HG02870 (cell line): Measurements from ENCODE around the gene CABP4.

ENCODE experiments used
- ATAC-seq: cut with Tn5 transposase; IDR thresholded peaks from one replicate; pipeline ENCODE4 v1.9.1; 2021; ENCODE audit warnings: mild to moderate bottlenecking, moderate library complexity; ENCODE audit not compliant: unreplicated experiment

CABP4 gene

DNA sequence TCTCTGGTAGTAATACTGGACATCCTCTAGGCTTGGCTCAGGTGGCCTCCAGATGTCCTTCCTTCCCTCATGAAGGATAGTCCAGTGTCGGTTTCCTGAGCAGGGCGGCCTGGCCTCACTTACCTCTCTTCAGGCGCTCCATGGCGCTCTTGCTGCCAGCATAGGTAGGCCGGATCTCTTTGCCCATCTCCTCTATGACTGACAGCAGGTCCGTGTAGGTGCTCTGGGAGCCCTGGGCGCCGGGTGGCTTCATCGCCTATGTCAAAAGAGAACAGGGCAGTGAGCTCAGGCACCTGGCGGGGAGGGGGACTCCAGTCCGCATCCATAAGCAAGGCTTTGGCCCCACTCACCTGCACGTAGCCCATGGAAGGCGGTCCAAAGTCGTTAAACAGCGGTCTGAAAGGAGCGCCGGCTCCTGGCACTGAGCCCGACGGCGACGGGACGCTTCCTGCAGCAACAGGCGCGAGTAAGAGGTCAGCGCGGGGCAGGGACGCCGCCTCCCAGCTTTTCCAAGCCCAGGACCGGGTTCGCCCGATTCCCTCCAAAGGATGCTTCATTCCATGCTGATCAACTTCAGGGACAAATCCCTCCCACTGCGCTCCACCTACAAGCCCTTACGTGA is 52.2 kb downstream of the CABP4 start:
- ATAC-seq: no peak

DNA sequence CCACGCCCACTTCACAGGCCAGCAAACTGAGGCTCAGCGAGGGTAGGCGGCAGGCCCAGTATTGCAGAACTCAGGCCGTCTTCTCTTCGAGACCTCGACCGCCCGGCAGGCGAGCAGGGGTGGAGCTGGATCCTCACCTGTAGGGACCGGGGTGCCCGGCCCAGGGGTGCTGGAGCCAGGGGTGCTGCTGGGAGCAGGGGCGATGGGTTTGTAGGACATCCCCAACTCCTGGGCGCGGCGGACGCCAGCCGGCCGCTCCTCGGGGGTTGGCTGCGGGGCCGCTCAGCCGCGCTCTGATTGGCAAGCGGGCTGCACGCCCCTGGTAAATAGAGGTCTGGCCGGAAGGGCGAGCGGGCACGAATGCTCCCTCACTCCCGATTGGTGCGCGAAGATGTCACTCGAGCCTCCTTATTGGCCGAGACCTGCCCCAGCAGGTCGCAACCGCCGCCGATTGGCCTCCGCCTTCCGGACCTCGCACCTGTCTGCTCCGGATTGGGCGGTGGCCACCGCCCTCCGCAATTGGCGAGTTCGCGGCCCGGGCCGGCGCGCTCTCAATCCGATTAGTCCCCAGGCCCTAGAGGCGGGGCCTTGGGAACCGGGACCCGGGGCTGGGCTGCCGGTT is 52.8 kb downstream of the CABP4 start, which contains the start of gene CDK2AP2:
CDK2AP2 (minus strand) TSS at position 299 of the 622 bp plus-strand sequence; CDS start at position 219, 80 bp downstream.
- ATAC-seq: peak; percentile 64

DNA sequence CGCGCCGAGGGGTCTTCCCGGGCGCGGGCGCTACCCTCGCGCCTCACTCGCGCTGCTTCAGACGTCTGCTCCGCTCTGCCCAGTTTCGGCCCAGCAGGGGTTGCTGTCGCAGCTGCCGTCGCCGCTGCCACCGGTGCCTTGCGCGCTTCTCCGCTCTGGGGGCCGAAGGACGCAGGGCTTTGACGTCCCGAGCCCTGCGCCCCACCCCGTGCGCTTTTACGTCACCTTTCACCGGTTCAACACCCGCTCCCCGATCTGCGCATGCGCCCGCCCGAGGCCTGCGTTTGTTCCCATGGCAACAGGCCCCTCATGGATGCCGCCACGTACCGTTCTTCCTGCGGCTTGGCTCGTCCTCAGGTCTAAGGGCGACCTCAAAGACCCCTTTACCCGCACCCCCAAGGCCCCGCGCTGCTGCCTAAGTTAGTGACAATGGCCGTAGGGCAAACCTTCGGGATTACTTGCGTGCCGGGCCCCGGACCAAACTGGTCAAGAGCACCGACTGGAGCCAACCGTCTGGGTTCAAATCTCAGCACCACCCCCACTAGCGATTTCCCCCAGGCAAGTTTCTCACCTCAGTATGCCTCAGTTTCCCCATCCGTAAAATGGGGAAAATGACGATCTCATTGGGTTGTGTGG is 53.5 kb downstream of the CABP4 start:
- peak; percentile 36 for ATAC-seq

DNA sequence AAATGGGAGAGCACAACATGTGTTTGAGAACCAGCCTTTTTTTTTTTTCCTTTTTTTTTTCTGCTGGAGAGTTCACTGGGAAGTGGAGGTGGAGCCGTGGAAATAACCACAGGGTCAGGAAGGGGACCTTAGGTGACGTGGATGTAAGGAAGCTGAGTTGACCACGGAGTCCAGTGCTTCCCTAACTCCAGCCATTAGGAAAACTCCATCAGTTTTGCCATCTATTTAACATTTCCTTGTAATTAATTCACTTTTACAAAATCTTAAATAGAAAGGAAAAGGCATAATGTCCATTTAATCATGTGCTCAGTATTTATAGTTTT is 54.8 kb downstream of the CABP4 start:
- no peak for ATAC-seq
